ENCODE measurements around the gene ARHGAP10.
"Not testable (repeated sequence)": the region's sequence is repeated elsewhere in the genome, so short reads cannot be mapped to it uniquely, and the experiment has no call there.

DNA sequence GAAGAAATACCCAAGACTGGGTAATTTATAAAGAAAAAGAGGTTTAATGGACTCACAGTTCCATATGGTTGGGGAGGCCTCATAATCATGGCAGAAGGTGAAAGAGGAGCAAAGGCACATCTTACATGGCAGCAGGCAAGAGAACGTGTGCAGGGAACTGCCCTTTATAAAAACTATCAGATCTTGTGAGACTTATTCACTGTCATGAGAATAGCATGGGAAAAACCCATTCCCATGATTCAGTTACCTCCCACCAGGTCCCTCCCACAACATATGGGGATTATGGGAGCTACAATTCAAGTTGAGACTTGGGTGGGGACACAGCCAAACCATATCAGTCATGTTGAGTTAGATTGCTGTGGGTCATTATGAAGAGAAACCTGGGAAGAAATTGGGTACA lies 153.3 kb downstream of the ARHGAP10 start:
- TF ChIP-seq, protein P1, sequence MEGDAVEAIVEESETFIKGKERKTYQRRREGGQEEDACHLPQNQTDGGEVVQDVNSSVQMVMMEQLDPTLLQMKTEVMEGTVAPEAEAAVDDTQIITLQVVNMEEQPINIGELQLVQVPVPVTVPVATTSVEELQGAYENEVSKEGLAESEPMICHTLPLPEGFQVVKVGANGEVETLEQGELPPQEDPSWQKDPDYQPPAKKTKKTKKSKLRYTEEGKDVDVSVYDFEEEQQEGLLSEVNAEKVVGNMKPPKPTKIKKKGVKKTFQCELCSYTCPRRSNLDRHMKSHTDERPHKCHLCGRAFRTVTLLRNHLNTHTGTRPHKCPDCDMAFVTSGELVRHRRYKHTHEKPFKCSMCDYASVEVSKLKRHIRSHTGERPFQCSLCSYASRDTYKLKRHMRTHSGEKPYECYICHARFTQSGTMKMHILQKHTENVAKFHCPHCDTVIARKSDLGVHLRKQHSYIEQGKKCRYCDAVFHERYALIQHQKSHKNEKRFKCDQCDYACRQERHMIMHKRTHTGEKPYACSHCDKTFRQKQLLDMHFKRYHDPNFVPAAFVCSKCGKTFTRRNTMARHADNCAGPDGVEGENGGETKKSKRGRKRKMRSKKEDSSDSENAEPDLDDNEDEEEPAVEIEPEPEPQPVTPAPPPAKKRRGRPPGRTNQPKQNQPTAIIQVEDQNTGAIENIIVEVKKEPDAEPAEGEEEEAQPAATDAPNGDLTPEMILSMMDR (IDR thresholded peaks at IDR 0.05) = not testable (repeated sequence)
- not testable (repeated sequence) for TF ChIP-seq POLR2A (IDR thresholded peaks at IDR 0.05)

Data from Peyer's patch (tissue), 4 donors.